ENCODE measurements around the gene ZNF710.
"Not testable (repeated sequence)": the region's sequence is repeated elsewhere in the genome, so short reads cannot be mapped to it uniquely, and the experiment has no call there.

ZNF710 gene, protein sequence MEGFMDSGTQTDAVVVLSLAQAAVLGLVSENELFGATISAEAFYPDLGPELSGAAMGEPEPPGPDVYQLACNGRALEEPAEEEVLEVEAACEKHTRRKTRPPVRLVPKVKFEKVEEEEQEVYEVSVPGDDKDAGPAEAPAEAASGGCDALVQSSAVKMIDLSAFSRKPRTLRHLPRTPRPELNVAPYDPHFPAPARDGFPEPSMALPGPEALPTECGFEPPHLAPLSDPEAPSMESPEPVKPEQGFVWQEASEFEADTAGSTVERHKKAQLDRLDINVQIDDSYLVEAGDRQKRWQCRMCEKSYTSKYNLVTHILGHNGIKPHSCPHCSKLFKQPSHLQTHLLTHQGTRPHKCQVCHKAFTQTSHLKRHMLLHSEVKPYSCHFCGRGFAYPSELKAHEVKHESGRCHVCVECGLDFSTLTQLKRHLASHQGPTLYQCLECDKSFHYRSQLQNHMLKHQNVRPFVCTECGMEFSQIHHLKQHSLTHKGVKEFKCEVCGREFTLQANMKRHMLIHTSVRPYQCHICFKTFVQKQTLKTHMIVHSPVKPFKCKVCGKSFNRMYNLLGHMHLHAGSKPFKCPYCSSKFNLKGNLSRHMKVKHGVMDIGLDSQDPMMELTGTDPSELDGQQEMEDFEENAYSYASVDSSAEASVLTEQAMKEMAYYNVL

DNA sequence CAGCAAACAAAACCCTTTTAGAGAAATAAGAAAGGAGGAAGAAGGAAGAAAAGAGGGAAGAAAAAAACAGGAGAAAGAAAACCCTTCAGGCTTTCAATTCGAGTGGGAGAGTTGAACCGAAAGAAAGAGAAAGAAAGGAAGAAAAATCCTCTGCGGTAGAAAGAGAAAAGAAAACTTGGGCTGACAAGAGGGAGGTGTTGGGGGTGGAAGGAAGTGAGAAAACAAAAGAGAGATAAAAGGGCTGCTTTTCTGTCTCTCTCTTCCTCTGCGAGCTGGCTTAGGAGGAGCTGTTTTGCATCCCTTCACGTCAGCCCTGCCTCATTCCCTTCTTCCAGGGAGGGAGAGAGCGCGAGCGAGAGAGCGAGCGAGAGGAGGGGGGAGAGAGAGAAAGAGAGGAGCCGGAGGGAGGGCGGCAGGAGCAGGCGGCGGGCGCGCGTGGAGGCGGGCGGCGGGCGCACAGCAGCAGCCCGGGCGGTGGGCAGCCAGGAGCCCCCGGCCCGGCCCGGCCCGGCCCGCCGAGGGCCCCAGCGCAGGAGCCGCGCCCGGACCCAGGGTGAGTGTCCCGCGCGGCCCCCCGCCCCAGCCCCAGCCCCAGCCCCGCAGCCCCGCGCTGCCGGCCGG, at the start of gene ZNF710:
Gene ZNF710, plus strand, starts transcription at position 263 of the 621 bp plus-strand sequence. CDS start 65,814 bp downstream, outside the sequence.
- no peak for DNase-seq

DNA sequence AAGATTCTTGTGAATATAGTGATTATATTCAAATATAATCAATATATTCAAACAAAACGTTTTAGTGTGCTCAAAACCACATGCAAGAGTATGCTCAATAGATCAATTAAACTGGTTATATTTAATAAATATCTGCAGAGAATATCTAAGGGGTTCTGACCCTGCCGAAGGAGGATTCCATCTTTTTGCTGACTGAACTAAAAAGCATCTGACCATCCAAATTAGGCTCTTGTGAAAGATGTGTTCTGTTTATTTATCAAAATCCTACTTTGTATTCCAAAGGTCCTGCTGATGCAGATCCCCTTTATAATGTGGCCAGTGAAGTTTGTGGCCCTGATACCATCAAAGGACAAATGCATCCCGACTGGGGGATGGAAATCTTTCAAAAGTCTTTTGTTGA, 46.6 kb upstream of the ZNF710 start:
- DNase-seq = no peak

DNA sequence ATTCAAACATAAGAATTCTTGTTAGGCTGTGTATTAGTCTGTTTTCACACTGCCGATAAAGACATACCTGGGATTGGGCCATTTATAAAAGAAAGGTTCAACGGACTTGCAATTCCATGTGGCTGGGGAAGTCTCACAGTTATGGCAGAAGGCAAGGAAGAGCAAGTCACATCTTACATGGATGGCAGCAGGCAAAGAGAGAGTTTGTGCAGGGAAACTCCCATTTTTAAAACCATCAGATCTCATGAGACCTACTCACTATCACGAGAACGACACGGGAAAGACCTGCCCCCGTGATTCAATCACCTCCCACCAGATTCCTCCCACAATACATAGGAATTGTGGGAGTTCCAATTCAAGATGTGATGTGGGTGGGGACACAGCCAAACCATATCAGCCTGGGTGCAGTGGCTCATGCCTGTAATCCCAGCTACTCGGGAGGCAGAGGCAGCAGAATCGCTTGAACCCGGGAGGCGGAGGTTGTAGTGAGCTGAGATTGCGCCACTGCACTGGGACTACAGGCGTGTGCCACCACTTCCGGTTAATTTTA, 45.6 kb upstream of the ZNF710 start:
- not testable (repeated sequence) for DNase-seq

DNA sequence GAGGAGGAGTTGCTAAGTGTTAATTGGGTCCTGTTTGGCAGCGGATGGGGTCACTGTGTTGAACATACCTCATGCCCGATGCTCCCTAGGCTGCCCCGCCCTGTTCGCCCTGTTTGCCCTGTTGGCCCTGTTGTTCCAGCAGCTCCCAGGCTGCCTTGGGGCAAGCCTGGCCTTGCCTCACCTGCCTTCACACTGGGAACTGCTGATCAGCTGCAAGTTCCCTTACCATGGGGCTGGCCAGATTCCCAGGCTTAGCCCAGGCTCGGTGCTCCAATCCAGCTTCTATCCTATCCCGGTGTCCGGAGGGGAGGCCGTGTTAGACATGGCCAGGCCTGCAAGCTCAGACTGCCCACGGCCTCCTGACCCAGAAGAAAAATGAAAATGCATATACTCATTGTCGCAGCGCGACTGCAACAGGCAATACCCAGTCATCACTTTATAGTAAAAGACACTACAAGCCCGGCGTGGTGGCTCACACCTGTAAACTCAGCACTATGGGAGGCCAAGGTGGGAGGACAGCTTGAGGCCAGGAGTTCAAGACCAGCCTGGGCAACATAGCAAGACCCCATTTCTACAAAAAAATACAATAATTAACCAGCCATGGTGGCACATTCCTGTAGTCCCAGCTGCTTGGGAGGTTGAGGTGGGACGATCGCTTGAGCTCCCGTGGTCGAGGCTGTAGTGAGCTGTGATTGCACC, 42.9 kb upstream of the ZNF710 start:
- DNase-seq = no peak

DNA sequence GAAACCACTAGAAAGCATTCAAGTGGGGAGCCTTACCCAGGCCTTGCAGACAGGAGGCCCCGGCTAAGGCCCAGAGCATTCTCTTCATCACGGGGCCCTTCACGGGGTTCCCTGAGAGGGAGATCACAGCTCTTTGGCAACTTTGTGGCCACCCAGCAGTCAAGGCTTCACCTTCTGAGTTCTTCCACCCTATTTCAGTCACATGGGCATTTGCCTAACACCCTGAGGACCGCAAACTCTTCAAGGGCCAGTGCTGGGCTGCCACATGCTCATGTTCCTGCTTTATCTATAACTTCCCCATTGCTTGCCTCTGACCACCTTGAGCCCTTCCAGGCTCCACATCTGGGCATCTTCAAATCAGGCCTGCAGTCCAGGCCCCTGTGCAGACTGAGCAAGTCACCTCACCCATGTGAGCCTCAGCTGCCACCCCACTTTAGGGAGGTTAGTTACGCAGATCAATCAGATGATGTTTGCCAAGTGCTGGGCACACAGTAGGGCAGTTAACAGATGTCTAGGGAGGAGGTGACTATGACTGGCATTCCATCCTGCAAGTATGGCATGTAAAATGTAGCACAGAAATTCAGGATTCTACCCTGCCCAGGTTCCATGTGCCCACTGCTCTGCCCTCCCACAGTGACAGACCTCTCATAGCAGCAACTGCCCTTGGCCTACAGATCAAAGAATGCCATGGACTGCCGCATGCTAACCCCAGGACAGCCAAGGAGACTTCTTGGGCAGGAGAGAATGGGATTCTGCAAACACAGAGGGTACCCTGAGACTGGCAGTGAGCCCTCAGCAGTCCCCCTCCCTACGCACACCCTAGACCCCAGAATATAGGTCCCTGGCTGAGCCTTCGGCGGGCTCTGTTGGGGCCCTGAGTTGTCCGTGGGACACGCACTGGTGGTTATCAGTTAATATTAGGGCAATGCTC, 37.6 kb upstream of the ZNF710 start:
- DNase-seq = no peak

DNA sequence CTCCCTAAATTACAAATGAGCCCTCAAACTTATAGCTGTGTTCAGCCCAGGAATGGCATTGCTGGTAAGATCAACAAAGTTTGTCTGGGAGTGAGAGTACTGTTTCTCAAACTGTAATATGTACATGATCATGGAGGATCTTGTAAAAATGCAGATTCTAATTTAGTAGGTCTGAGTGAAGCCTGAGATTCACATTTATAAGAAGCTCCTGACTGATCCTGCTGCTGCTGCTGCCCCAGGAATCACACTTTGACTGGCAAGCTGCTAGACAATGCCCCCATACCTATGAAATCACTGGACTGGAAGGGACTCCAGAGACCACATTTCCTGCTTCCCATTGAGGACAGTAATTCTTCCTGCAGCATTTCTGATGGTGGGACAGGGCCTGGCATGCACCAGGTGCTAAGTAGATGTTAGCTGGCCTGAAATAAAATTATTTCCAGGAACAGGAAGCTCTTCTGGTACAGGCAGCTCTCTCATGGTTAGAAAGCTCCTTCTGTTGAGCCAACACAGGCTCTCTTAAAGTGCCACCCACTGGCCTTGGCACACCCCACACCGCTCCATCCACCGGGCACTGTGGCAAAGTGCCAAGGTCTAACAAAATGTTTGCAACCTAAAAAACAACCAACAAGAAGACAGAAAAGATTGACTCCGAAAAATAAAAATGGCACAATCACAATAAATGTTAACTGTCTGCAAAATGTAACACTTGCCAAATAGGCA, 36.7 kb upstream of the ZNF710 start:
- no peak for DNase-seq

DNA sequence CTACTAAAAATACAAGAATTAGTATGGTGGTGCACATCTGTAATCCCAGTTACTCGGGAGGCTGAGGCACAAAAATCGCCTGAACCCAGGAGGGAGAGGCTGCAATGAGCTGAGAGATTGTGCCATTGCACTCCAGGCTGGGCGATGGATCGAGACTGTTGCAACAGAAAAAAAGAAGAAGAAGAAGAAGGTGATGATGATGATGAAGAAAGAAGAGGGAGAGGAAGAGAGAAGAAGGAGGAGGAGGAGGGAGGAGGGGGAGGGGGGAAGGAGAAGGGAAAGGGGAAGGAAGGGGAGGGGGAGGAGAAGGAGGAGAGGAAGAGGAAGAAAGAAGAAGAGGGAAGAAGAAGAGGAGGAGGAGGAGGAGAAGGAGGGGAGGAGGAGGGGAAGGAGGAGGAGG, 33.2 kb upstream of the ZNF710 start:
- no peak for DNase-seq

DNA sequence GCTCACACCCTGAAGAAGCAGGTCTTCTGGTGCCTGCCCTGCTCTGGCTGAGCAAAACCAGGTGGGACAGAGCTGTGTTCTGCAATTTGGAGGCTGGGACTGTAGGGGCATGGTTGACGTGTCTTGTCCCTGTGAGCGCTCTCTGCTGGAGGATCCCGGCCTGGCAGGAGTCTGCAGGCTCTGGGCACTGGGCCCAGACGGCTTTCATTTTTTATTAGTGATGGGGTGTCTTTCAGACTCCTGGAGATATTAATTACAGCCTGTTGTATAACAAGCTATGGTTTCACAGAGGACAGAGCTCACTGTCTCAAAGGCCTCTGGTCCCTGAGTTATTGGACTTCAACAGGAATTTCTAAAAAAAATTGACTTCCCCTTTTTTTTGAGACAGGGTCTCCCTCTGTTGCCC, 29.5 kb upstream of the ZNF710 start:
- no peak for DNase-seq

DNA sequence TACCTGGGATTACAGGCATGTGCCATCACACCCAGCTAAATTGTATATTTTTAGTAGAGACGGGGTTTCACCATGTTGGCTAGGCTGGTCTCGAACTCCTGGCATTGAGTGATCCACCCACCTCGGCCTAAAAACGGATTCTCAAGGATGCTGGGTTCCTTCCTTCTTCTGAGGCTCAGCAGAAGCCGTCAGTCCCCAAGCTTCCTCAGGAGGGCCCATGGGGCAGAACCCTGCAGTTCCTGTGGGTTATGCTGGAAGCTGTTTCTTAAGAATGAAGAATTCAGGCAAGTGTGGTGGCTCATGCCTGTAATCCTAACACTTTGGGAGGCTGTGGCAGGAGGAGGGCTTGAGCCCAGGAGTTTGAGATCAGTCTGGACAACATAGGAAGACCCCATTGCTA, 29.0 kb upstream of the ZNF710 start:
- no peak for DNase-seq

DNA sequence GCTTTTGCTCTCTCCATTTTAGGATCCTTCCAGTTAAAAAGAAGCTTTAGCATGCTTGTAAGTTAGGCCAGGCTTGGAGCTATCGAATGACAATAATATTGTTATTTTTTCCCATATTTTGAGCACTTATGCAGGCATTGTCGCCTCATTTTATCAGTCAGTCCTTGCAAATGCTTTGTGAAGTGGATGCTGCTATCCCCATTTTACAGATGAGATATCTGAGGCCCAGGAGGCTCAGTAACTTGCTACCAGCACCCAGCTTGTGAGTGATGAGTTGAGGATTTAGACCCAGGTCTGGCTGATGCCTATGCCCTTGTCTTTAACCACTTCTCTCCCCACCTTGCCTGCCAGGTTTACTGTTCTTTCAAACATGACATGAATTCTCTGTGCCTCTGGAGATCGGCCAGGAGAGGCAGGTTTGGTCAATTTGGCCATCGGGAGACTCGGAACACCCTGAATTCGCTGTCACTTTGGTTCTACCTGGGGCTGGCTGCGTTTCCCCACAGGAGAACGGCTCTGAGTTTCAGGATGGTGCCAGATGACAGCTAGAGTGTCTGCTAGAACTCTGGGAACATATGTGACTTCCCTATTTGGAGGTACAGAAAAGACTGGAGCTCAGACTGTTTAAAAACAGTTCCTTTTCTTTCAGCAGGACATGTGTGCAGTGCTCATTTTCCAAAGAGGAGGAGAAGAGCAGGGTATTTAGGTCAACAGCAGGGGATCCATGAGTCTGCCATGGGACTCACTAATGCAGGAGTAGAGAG, 25.5 kb upstream of the ZNF710 start:
- no peak for DNase-seq

DNA sequence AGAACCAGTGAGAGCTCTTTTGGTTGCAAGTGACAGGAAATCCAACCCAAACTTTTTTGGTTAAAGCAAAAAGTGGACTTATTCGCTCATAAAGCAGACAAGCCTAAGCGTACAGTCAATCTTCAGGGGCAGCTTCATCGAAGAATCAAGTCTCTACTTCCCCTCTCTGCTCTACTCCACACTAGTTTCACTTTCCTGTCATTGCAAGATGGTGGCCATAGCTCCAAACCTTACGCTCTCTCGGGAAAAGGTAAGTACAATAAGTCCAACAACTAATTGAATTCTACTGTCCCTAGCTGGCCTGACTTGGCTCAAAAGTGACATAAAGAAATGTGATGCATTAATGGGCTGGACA, 24.9 kb upstream of the ZNF710 start:
- DNase-seq = no peak

DNA sequence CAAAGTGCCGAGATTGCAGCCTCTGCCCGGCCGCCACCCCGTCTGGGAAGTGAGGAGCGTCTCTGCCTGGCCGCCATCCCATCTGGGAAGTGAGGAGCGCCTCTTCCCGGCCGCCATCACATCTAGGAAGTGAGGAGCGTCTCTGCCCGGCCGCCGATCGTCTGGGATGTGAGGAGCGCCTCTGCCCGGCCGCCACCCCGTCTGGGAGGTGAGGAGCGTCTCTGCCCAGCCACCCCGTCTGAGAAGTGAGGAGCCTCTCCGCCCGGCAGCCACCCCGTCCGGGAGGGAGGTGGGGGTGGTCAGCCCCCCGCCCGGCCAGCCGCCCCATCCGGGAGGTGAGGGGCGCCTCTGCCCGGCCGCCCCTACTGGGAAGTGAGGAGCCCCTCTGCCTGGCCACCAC, 23.3 kb upstream of the ZNF710 start:
- DNase-seq = not testable (repeated sequence)

DNA sequence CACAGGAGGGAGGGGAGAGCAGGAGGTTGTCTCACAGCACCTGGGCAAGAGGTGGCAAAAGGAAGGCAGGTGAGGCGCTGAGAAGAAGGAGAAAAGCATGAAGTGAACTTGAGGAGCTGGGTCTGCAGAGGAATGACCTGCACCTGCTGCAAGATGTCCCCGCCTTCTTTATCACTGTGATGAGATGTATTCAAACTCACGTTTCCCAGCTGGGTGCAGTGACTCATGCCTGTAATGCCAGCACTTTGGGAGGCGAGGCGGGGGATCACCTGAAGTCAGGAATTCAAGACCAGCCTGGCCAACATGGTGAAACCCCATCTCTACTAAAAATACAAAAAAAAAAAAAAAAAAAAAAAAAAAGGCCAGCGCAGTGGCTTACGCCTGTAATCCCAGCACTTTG, 22.2 kb upstream of the ZNF710 start:
- no peak for DNase-seq

DNA sequence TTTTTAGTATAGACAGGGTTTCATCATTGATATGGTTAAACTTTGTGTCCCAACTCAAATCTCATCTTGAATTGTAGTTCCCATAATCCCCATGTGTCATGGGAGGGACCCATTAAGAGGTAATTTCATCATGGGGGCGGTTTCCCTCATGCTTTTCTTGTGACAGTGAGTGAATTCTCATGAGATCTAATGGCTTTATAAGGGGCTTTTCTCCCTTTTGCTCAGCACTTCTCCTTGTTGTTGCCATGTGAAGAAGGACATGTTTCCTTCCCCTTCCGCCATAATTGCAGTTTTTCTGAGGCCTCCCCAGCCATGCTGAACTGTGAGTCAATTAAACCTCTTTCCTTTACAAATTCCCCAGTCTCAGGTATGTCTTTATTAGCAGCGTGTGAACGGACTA, 20.2 kb upstream of the ZNF710 start:
- no peak for DNase-seq

DNA sequence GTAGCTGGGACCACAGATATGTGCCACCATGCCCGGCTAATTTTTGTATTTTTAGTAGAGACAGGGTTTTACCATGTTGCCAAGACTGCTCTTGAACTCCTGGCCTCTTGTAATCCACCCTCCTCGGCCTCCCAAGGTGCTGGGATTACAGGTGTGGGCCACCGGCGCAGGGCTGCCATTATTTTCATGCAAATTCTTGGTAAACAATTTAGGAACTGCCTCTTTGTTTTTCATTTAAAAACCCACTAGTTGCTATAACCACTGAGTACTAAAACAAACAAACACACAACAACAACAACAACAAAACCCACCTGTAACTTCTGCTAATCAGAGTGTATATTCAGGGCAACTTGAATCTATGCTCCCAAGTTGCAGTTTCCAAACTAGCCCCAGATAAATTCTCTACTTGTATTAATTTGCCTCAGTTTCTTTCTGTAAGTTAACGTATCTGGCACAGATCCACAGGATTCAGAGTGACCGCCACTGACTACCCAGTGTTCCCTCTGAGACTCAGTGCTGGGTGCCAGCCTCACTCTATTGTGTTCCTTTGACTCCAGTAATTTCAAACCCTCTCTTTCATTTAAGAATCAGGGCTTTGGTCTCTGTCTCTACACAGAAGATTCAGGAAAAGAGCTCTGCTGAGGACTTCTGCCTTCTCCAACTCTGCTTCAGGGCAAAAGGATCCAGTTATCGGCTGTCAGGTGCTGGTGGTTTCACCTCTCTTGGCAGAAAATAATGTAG, 18.6 kb upstream of the ZNF710 start:
- DNase-seq = no peak

DNA sequence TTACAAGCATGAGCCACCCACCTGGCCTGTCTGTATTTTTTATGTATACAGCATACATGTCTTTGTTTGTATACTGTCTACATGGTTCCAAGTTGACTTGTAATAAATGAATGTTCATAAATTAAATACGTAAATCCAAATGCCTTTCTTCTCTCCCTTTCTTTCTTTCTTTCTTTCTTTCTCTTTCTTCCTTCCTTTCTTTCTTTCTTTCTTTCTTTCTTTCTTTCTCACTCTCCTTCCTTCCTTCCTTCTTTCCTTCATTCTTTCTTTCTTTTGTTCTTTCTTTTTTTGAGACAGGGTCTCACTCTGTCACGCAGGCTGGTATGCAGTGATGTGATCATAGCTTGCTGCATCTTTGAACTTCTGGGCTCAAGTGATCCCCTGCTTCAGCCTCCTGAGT, 17.1 kb upstream of the ZNF710 start:
- DNase-seq = no peak

DNA sequence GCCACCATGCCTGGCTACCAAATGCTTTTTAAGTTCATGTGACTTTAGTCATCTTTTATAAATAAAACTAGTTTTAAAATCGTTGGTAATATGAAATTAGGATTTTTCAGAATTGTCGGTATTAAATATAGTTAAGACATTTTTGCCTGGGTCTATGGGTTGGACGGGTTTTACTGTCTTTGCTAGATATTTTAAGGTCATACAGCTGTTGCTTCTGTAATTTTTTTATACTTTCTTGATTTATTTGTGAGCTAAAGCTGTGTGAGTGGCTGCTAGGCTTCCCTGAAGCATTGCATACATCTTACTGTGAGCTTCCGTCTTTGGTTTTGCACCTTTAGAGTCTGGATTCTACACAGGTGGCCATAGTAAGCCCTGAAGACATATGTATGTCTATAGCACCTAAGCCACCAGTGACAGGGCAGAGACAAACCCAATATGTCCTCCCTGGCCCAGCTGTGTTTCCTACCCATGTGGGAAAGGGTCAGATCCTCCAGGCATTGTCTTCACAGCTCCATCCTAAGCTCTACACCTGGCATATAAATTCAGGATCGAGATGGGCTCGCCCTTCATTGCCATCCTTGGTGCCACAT, 16.6 kb upstream of the ZNF710 start:
- no peak for DNase-seq

DNA sequence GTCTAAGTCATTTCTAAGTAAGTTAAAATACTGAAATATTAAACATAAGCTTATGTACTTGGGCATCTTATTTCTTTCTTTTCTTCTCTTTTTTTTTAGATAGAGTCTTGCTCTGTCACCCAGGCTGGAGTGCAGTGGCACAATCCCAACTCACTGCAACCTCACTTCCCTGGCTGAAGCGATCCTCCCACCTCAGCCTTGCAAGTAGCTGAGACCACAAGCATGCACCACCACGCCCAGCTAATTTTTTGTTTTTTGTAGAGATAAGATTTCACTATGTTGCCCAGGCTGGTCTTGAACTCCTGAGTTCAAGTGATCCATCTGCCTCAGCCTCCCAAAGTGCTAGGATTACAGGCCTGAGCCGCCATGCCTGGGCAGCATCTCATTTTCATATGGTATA, 16.0 kb upstream of the ZNF710 start:
- no peak for DNase-seq

DNA sequence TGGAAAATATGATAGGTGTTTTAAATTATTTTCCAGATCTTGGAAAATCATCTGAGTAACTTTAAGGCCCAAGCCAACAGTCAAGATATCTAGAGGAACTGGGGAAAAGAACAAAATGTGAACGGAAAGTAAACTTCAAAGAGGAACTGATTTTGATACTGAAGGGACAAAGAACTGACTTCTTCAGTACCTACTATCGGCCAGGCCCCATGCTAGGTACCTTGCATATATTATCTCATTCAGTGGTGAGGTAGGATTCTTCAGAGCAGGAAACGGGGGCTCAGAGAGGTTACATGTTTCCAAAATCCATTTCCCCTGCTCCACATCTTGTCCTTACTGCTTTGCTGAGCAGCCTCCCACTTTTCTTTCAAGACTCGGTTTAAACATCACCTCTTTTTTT, 9.8 kb upstream of the ZNF710 start:
- DNase-seq = no peak

DNA sequence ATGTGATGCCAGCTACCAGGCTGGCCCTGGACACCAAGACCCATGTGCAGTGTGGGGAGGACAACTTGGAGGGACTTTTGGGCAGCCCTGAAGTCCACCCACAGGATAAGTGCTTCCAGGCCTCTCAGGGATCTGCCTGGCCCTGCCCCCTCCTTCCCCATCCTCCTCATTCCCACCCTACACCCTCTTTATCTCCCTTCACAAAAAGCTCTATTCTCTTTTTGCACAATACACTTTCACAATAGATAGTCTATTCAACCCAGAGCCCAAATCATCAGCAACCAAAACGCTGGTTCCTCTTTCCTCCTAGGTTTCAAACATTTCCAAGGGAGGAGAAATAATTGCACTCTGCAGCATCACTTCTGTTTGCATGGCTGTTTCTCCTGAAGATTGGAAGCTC, 7.8 kb upstream of the ZNF710 start:
- DNase-seq = no peak
